Prostate gland (tissue), 2 donors: ENCODE measurements around the gene KCNJ11.

Source experiments
- CTCF ChIP-seq, 4 experiments: fragments of 200-600 bp in 2 of 4; fragments of 450-650 bp in 2 of 4; sonication (generic) in 2 of 4; IDR thresholded peaks; 1 replicate in 3 of 4; 2 replicates in 1 of 4; pipeline ENCODE4 v1.5.1; 2016 to 2019; ENCODE audit warnings: antibody characterized with exemption in 4 of 4, mild to moderate bottlenecking in 2 of 4, moderate library complexity in 2 of 4
- POLR2A ChIP-seq: fragments of 450-650 bp; IDR thresholded peaks from one replicate; pipeline ENCODE4 v1.6.1; 2016; ENCODE audit warnings: antibody characterized with exemption, mild to moderate bottlenecking
- POLR2AphosphoS5 ChIP-seq: sonication (generic); formaldehyde crosslinking; IDR thresholded peaks from one replicate; pipeline ENCODE4 v1.6.1; 2017; ENCODE audit warnings: antibody characterized with exemption

- TF ChIP-seq CTCF (IDR thresholded peaks at IDR 0.05) (no peak), POLR2A (no peak), POLR2AphosphoS5 (no peak)
Measured at GRCh38 chr11:17343257-17343656, 45.2 kb downstream of the KCNJ11 start.
